ENCODE results near the gene TMEM30A. TPM values are rescaled to one million over a fixed set of nuclear protein-coding genes. Genes with fewer than 3 reads are reported as not detected.

Gene TMEM30A
- total RNA-seq, 4 donors from 2014 or later = 32.5 to 59.8 (median 54.7) TPM

DNA sequence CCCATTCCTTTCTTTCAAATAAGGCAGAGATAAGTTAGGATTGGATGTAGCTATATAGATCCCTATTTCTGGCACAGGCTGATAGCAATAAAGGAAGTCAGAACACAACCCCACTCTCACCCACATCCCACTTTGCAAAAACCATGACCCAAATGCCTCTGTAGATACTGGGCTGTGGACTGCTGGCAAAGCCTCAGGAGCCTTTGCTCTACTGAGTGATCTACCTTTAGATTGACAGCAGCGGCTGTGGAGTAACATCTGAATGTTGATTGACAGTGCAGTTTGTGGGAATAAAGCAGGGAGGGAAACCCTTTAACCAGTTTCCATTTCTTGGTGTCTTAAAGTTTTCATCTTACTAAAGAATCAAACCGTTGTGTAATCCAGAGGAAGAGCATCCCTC lies 6.7 kb upstream of the TMEM30A start:
- H3K4me3 ChIP-seq (ENCODE audit: low read depth, poor library complexity, severe bottlenecking) = no peak overlapping the region
- 76 to 80% methylated on average over 2 of the region's 2 CpGs for WGBS, 2 donors
- DNase-seq (ENCODE audit: low spot score in 2 of 2) = no peak
- intact Hi-C loops (cut with DNase I; ENCODE audit: low total_unique reads) = no loop called here
- TF ChIP-seq POLR2A (IDR thresholded peaks at IDR 0.05) = no peak
- TF ChIP-seq, protein P1, sequence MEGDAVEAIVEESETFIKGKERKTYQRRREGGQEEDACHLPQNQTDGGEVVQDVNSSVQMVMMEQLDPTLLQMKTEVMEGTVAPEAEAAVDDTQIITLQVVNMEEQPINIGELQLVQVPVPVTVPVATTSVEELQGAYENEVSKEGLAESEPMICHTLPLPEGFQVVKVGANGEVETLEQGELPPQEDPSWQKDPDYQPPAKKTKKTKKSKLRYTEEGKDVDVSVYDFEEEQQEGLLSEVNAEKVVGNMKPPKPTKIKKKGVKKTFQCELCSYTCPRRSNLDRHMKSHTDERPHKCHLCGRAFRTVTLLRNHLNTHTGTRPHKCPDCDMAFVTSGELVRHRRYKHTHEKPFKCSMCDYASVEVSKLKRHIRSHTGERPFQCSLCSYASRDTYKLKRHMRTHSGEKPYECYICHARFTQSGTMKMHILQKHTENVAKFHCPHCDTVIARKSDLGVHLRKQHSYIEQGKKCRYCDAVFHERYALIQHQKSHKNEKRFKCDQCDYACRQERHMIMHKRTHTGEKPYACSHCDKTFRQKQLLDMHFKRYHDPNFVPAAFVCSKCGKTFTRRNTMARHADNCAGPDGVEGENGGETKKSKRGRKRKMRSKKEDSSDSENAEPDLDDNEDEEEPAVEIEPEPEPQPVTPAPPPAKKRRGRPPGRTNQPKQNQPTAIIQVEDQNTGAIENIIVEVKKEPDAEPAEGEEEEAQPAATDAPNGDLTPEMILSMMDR (IDR thresholded peaks at IDR 0.05) = no peak

DNA sequence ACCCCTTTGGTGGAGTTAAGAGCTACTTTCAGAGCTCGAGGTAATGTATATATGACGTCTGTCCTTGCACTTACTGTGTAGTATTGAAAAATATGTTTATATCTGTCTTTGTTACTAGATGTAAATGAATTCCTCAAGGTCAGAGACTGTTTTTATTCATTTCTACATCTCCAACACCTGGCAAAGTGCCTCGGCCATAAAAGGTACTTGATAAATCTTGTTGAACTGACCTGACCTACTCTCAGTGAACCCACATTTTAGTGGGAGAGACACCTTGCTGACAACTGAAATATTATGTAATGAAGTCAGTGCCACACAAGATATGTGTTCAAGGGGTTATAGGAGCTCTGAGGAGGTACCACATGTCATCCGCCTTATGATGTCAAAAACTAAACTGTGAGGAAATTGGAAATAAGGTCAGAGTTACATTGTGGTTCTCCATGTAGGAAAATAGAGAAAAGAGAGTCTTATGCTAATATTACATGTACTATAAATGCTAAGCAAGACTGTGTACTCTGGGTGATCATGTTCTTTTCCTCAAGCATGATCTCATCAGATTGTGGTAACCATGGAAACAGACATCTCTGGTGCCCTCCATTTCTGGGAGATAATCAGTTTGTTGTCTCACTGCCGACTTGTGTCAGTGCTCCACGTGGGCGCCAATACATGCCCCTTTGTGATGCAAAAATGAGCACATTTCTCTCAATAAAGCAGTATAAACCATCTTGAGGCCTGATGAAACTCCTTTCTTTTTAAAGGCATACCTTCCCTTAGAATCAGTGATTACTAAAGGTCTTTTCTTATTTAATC lies 5.7 kb upstream of the TMEM30A start:
- 70 to 72% methylated on average over 7 of the region's 7 CpGs for WGBS, 2 donors

DNA sequence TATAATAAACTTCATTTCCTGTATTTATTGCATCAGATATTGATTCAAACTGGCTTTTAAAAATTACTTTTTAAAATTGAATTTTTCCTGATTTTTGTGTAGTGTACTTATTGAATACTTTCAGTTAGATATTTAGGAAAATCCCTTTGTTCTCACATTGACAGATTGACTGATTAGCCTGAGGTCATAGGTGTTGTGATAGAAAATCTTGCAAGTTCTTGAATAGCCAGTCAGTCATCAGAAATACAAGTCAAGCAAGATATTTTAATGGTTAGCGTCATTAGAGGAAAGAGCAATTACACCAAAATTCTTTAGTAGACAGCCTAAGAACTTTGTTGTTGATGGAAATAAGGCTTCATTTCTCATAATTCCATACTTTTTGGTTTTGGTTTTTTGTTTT lies 3.4 kb upstream of the TMEM30A start:
- WGBS, 2 donors = 63 to 81% methylated on average over 1 of the region's 1 CpG
- DNase-seq (ENCODE audit: low spot score in 2 of 2) = no peak
- TF ChIP-seq, protein P1 (IDR thresholded peaks at IDR 0.05) = no peak
- H3K4me3 ChIP-seq (ENCODE audit: low read depth, poor library complexity, severe bottlenecking) = no peak overlapping the region
- intact Hi-C loops (cut with DNase I; ENCODE audit: low total_unique reads) = no loop called here

More for the DNA sequence above, 5.7 kb upstream of the TMEM30A start:
- intact Hi-C loops (cut with DNase I; ENCODE audit: low total_unique reads) = no loop called here
- H3K4me3 ChIP-seq (ENCODE audit: low read depth, poor library complexity, severe bottlenecking) = no peak overlapping the region
- no peak for DNase-seq (ENCODE audit: low spot score in 2 of 2)
- TF ChIP-seq POLR2A (IDR thresholded peaks at IDR 0.05) = no peak
- TF ChIP-seq, protein P1 (IDR thresholded peaks at IDR 0.05) = no peak

DNA sequence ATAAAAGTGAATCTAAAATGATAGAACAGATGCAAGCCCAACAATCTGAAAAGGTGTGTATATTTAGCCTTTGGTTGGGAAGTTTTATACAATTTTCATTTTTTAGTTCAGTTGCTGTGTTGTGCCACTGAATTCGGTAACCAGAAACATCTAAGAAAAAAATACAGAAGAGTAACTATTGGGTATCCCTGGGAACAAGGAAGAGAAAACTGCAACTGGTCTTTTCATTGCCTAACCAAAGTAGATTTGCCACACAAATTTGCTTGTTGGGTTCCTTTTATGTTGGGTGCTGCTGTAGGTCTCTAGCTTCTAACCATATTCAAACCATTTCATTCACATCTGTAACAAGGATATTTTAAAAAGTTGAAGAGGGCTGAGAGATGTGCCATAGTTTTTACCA lies 2.8 kb upstream of the TMEM30A start:
- TF ChIP-seq, protein P1 (IDR thresholded peaks at IDR 0.05) = no peak
- TF ChIP-seq POLR2A (IDR thresholded peaks at IDR 0.05) = no peak
- intact Hi-C loops (cut with DNase I; ENCODE audit: low total_unique reads) = no loop called here
- 91 to 97% methylated on average over 1 of the region's 1 CpG for WGBS, 2 donors
- no peak for DNase-seq (ENCODE audit: low spot score in 2 of 2)
- H3K4me3 ChIP-seq (ENCODE audit: low read depth, poor library complexity, severe bottlenecking) = no peak overlapping the region

DNA sequence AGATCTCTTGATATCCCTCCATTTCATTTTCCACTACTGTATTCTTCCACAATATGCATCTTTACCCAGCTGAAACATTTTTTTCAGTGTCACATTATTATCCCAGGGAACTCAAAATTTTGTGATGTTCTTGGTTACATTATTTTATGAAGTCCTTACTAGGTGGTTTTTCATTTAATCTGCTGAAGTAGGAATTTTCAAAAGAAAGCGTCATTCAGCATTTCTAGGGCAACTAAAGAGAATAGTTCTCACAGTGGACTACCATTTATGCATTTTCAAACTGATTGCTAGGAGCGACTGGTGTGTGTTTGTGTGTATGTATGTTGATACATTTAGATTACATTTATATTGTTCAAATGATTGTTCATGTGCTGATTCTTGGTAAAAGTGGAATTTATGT lies 2.4 kb upstream of the TMEM30A start:
- intact Hi-C loops (cut with DNase I; ENCODE audit: low total_unique reads) = no loop called here
- no peak for DNase-seq (ENCODE audit: low spot score in 2 of 2)
- 92 to 93% methylated on average over 2 of the region's 2 CpGs for WGBS, 2 donors
- TF ChIP-seq, protein P1 (IDR thresholded peaks at IDR 0.05) = no peak
- no peak for TF ChIP-seq POLR2A (IDR thresholded peaks at IDR 0.05)
- H3K4me3 ChIP-seq (ENCODE audit: low read depth, poor library complexity, severe bottlenecking) = no peak overlapping the region

DNA sequence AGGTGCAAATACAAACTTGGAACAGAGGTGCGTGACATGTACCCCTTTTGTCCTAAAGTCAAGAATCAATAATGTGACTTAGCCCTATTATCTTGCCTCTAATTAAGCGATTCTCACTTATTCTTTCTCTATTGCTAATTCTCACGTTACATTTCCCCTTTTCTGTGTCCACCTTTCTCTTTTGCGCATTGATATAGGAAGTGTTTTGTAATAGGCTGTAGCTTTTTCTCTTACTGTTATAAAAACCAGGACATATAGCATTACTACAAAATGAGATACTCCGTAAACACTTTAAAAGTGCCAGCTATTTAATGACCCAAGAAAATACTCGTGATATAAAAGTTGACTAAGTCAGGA lies 669 bp upstream of the TMEM30A start:
- peak overlapping the region; percentile 48 for H3K4me3 ChIP-seq (ENCODE audit: low read depth, poor library complexity, severe bottlenecking)
- DNase-seq (ENCODE audit: low spot score in 2 of 2) = no peak
- no peak for TF ChIP-seq POLR2A (IDR thresholded peaks at IDR 0.05)
- TF ChIP-seq, protein P1 (IDR thresholded peaks at IDR 0.05) = no peak
- 1 to 2% methylated on average over 6 of the region's 6 CpGs for WGBS, 2 donors
- intact Hi-C loops (cut with DNase I; ENCODE audit: low total_unique reads) = no loop called here

Measured in lower leg skin (tissue), 4 donors.